Osteoblast (primary cell): ENCODE data around the gene RAB30. TPM values are rescaled to one million over a fixed set of nuclear protein-coding genes. Genes with fewer than 3 reads are reported as not detected.
"Not testable (repeated sequence)": the region's sequence is repeated elsewhere in the genome, so short reads cannot be mapped to it uniquely, and the experiment has no call there.

ENCODE experiments used
- DNase-seq: peaks from one replicate; pipeline ENCODE4 v3.0.0; 2011; ENCODE audit warnings: low spot score, mixed read lengths; ENCODE audit not compliant: insufficient read length; ENCODE audit errors: missing footprints
- H2AFZ ChIP-seq: 2 replicates; pipeline ENCODE4 v1.6.0; 2011; ENCODE audit warnings: mild to moderate bottlenecking, low read length
- H3K27ac ChIP-seq: 2 replicates; pipeline ENCODE4 v1.5.1; 2011; ENCODE audit warnings: mild to moderate bottlenecking, low read depth, low read length, moderate library complexity
- H3K27me3 ChIP-seq: 2 replicates; pipeline ENCODE4 v1.6.0; 2012; ENCODE audit warnings: mild to moderate bottlenecking, control low read depth, inconsistent platforms, low read length, moderate library complexity; ENCODE audit not compliant: insufficient read depth
- H3K36me3 ChIP-seq: 2 replicates; pipeline ENCODE4 v1.5.1; 2011; ENCODE audit warnings: mild to moderate bottlenecking, low read length, control low read depth, moderate library complexity; ENCODE audit not compliant: insufficient read depth
- H3K4me1 ChIP-seq: 2 replicates; pipeline ENCODE4 v1.5.1; 2011; ENCODE audit warnings: mild to moderate bottlenecking, low read length, control low read depth, moderate library complexity; ENCODE audit not compliant: insufficient read depth
- H3K4me2 ChIP-seq: 2 replicates; pipeline ENCODE4 v1.6.0; 2011; ENCODE audit warnings: mild to moderate bottlenecking, low read length; ENCODE audit not compliant: insufficient read depth
- H3K4me3 ChIP-seq: fragments of 200-600 bp; sonication (generic); 3 replicates; pipeline ENCODE4 v1.5.1; 2012; ENCODE audit warnings: mild to moderate bottlenecking, low read length, inconsistent platforms; ENCODE audit not compliant: insufficient read depth
- H3K79me2 ChIP-seq: 2 replicates; pipeline ENCODE4 v1.6.0; 2012; ENCODE audit warnings: mild to moderate bottlenecking, low read length, control low read depth, inconsistent platforms; ENCODE audit not compliant: insufficient read depth
- H3K9me3 ChIP-seq: 2 replicates; pipeline ENCODE4 v1.5.1; 2011; ENCODE audit warnings: low read depth, low read length, control low read depth
- H4K20me1 ChIP-seq: 2 replicates; pipeline ENCODE4 v1.6.0; 2012; ENCODE audit warnings: mild to moderate bottlenecking, low read length, control low read depth; ENCODE audit not compliant: insufficient read depth
- total RNA-seq: library from RNA; depleted of rRNA; stranded (reverse); fragments of >200 nt; gene quantifications from 2 replicates; pipeline ENCODE4 v1.2.3, GENCODE V29; 2012
- TF ChIP-seq, protein P1 (sequence below): IDR thresholded peaks from 2 replicates; pipeline ENCODE4 v1.5.1; 2011; ENCODE audit warnings: mild to moderate bottlenecking, low read depth, low read length, moderate library complexity; ENCODE audit errors: extremely low read depth

The RAB30 gene
- total RNA-seq, 1 donor: 21.0 TPM

GRCh38 chr11:82949352-82949751 is 122.3 kb downstream of the RAB30 start:
- TF ChIP-seq, protein P1, sequence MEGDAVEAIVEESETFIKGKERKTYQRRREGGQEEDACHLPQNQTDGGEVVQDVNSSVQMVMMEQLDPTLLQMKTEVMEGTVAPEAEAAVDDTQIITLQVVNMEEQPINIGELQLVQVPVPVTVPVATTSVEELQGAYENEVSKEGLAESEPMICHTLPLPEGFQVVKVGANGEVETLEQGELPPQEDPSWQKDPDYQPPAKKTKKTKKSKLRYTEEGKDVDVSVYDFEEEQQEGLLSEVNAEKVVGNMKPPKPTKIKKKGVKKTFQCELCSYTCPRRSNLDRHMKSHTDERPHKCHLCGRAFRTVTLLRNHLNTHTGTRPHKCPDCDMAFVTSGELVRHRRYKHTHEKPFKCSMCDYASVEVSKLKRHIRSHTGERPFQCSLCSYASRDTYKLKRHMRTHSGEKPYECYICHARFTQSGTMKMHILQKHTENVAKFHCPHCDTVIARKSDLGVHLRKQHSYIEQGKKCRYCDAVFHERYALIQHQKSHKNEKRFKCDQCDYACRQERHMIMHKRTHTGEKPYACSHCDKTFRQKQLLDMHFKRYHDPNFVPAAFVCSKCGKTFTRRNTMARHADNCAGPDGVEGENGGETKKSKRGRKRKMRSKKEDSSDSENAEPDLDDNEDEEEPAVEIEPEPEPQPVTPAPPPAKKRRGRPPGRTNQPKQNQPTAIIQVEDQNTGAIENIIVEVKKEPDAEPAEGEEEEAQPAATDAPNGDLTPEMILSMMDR: no peak
- no peaks in the 10 kb centered on the region for H3K36me3 ChIP-seq
- H4K20me1 ChIP-seq: no peaks in the 10 kb centered on the region
- H3K27me3 ChIP-seq: no peaks in the 10 kb centered on the region
- no peak overlapping the region for H3K27ac ChIP-seq
- no peaks in the 10 kb centered on the region for H3K4me1 ChIP-seq
- no peaks in the 10 kb centered on the region for H3K79me2 ChIP-seq
- DNase-seq: no peak
- no peaks in the 10 kb centered on the region for H3K9me3 ChIP-seq
- no peak overlapping the region for H2AFZ ChIP-seq
- H3K4me2 ChIP-seq: no peak overlapping the region
- no peak overlapping the region for H3K4me3 ChIP-seq

DNA sequence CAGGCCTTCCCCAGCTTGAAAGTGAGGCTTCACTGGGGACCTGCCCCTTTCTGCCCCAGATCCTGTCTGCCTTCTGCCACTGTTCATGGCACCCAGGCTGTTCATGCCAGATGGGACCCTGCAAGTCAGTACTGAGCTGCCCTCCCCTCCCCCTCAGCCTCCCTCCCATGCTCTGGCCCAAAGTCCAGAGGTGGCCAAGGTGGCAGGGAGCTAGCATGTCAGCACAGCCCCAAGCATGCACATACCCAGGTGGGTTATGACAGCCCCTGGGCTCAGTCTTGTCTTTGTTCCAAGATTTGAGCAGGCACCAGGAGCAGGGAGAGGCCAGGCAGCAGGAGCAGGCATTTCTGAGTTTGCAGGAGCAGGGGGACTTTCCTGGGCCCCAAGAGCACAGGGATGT is 126.0 kb downstream of the RAB30 start:
- DNase-seq: no peak
- TF ChIP-seq, protein P1: no peak
- no peaks in the 10 kb centered on the region for H3K79me2 ChIP-seq

DNA sequence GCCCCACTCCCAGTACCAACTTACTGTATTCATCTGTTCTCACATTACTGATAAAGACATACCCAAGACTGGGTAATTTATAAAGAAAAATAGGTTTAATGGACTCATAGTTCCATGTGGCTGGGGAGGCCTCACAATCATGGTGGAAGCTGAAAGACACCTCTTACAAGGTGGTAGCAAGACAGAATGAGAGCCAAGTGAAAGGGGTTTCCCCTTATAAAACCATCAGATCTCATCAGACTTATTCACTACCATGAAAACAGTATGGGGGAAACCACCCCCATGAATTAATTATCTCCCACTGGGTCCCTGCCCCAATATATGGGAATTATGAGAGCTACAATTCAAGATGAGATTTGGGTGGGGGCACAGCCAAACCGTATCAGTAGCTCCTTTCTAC is 126.7 kb downstream of the RAB30 start:
- not testable (repeated sequence) for H3K4me3 ChIP-seq, H3K4me2 ChIP-seq, H3K4me1 ChIP-seq, H2AFZ ChIP-seq, H3K79me2 ChIP-seq, H4K20me1 ChIP-seq, H3K36me3 ChIP-seq, DNase-seq, H3K27ac ChIP-seq, H3K27me3 ChIP-seq, H3K9me3 ChIP-seq

More for the DNA sequence above, 126.0 kb downstream of the RAB30 start:
- Histone ChIP-seq H3K4me2 (no peak overlapping the region), H3K9me3 (no peaks in the 10 kb centered on the region), H3K27ac (no peak overlapping the region), H3K36me3 (no peaks in the 10 kb centered on the region), H3K27me3 (no peaks in the 10 kb centered on the region), H4K20me1 (no peaks in the 10 kb centered on the region), H3K4me3 (no peak overlapping the region), H2AFZ (no peak overlapping the region), H3K4me1 (no peaks in the 10 kb centered on the region)

- Histone ChIP-seq H2AFZ (no peak overlapping the region), H4K20me1 (no peaks in the 10 kb centered on the region), H3K27ac (no peak overlapping the region), H3K4me3 (no peak overlapping the region), H3K36me3 (no peaks in the 10 kb centered on the region), H3K9me3 (no peaks in the 10 kb centered on the region), H3K4me2 (no peak overlapping the region), H3K79me2 (no peaks in the 10 kb centered on the region), H3K27me3 (no peaks in the 10 kb centered on the region), H3K4me1 (no peaks in the 10 kb centered on the region)
- TF ChIP-seq, protein P1: no peak
- DNase-seq: no peak
Observed at GRCh38 chr11:82944198-82944597, 127.5 kb downstream of the RAB30 start.

- H3K4me3 ChIP-seq, DNase-seq, H2AFZ ChIP-seq, H3K4me1 ChIP-seq, H3K4me2 ChIP-seq, H3K9me3 ChIP-seq, H3K27ac ChIP-seq, H3K36me3 ChIP-seq, H4K20me1 ChIP-seq, H3K27me3 ChIP-seq, H3K79me2 ChIP-seq: not testable (repeated sequence)
Observed at GRCh38 chr11:82943430-82943829, 128.3 kb downstream of the RAB30 start.
